Epithelial cell of prostate (primary cell): ENCODE data around the gene GJD3.
"Not testable (repeated sequence)": the region's sequence is repeated elsewhere in the genome, so short reads cannot be mapped to it uniquely, and the experiment has no call there.

Source experiments
- DNase-seq: peaks from one replicate; pipeline ENCODE4 v3.0.0-alpha.2; 2011; ENCODE audit warnings: low read depth, low spot score
- H3K27ac ChIP-seq: fragments of 450-650 bp; 2 replicates; pipeline ENCODE4 v1.5.1; 2017; ENCODE audit warnings: mild to moderate bottlenecking

The GJD3 gene

DNA sequence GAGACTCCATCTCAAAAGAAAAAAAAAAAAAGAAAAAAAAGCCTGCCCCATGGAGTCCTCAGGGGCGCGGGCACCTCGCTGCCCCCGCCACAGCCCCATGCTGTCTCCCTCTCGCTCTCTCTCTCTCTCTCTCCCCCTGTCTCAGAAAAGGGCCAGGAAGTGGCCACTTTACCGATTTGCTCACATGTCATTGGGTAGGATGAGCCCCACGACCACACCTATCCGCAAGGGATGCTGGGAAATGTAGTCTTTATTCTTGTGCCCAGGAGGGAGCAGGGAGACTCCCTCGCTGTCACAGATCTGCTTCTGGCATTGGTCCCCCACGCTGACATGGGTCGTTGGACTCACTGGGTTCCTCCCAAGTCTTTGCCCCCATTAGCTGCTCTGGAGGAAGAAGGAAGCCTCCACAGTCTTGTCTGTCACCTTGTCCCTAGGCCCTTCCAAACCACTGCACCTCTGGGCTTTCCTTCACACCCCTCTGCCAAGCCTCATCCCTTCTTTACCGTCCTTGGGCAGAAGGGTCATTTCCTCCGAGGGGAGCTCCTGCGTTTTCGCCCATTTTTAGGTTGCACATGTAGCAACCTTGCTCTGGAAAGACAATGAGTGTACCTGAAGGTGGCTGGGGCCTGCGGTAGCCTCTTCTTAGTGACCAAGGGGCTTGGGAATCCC is 6.9 kb upstream of the GJD3 start:
- no peak for DNase-seq

GRCh38 chr17:40369923-40370322 is 5.4 kb upstream of the GJD3 start:
- no peak for DNase-seq
- no peak overlapping the region for H3K27ac ChIP-seq

More for the DNA sequence above, 6.9 kb upstream of the GJD3 start:
- H3K27ac ChIP-seq, result no peak overlapping the region

- DNase-seq, H3K27ac ChIP-seq: not testable (repeated sequence)
Observed at GRCh38 chr17:40367728-40368127, 3.2 kb upstream of the GJD3 start.

- DNase-seq, result no peak
- no peak overlapping the region for H3K27ac ChIP-seq
Observed at GRCh38 chr17:40366861-40367518, 2.5 kb upstream of the GJD3 start.

DNA sequence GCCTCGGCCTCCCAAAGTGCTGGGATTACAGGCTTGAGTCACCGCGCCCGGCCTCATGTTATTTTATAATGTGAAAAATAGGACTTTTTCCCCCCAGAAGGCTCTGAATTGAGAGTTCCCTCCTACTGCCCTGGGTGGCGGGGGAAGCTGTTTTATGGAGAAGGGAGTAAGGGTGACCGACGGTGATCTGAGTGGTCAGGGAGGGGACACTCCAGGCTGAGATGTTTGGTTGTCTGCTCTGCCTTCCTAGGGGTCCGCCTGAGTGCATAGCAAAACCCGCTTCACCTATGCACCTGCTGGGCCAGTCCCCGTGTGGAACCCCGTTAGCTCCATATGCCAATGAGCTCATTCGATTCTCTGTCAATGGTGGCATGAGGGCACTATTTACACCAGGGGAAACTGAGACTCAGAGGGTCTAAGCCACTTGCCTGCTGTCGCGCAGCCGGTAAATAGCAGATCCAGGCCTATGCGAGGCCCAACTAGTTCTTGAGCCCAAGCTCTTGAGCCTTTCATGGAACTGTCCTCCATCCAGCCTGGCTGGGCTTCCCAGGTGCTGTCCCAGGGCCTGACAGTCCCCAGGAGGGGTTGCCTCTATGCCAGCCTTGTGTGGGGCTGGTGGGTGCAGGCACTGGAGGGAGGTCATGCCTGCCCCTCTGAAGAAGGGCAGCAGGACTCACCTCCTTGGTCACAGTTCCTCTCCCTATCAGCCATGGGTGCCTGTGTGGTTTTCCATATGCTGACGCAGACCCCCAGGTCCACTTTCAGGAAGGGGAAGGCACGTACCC is 1.7 kb upstream of the GJD3 start:
- DNase-seq, result no peak
- no peak overlapping the region for H3K27ac ChIP-seq

- no peak overlapping the region for H3K27ac ChIP-seq
- no peak for DNase-seq
Observed at GRCh38 chr17:40364906-40365305, 369 bp upstream of the GJD3 start.

GRCh38 chr17:40363111-40363827 is 1.3 kb downstream of the GJD3 start:
- H3K27ac ChIP-seq, result no peak overlapping the region
- no peak for DNase-seq

GRCh38 chr17:40362696-40363110 is 1.8 kb downstream of the GJD3 start:
- DNase-seq, result no peak
- no peak overlapping the region for H3K27ac ChIP-seq

- H3K27ac ChIP-seq, result no peak overlapping the region
- no peak for DNase-seq
Observed at GRCh38 chr17:40361925-40362695, 2.4 kb downstream of the GJD3 start.

DNA sequence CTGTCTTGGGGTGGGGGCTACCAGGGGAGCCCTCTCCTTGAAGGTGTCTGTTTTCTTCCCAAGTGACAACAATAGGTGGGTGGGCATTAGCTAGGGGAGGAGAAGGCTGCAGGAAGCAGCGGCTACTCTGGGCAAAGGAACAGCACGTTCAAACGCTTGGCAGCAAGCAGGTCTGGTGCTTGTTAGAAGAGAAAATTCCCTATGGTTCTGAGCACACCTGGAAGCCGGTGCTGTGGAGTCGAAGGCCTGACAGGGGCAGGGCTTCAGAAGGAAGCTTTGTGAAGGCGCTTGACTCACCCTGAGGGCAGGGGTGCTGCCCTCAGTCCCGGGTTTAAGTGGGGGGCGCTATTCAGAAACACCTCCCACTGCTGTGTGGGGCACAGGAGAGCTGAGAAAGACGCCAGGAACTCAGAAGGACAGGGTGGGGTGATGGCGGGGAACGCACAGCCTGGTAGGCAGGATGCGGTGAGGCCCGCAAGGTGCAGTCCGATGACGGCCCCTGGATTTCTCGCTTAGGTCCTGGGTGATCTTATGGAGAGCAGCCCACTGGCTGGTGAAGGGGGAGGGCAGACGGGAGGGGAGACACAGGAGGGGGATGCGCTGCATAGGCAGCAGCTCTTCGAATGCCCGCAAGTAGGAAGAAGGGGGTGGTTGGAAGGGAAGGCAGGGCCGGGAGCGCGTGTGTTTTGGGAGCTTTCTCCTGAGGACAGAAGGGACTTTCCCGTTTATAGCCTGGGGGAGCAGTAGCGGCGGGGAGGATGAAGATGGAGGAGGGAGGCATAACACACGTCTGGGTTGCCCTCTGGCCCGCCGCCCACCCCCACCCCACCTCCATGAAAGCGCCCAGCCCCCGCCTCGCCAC is 3.2 kb downstream of the GJD3 start:
- DNase-seq, result no peak
- H3K27ac ChIP-seq, result no peak overlapping the region

DNA sequence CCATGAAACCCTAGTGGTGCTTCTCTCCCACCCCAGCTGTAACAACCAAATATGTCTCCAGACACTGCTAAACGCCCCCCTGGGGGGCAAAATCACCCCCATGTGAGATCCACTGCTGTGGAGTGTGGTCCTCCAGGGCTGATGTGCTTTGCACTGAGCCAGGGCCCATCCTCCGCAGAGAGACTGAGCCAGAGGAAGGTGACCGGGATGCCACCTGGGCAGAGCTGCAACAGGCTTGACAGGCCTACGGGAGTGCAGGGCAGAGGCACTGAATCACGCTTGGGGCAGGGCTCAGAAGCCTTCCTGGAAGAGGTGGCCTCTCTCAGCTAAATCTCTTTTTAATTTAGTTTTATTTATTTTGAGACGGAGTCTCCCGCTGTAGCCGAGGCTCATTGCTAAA is 4.4 kb downstream of the GJD3 start:
- H3K27ac ChIP-seq, result no peak overlapping the region
- DNase-seq, result no peak

GRCh38 chr17:40358323-40359038 is 6.1 kb downstream of the GJD3 start:
- DNase-seq, result no peak
- H3K27ac ChIP-seq, result no peak overlapping the region

- no peak overlapping the region for H3K27ac ChIP-seq
Observed at GRCh38 chr17:40356990-40357881, 7.3 kb downstream of the GJD3 start.

DNA sequence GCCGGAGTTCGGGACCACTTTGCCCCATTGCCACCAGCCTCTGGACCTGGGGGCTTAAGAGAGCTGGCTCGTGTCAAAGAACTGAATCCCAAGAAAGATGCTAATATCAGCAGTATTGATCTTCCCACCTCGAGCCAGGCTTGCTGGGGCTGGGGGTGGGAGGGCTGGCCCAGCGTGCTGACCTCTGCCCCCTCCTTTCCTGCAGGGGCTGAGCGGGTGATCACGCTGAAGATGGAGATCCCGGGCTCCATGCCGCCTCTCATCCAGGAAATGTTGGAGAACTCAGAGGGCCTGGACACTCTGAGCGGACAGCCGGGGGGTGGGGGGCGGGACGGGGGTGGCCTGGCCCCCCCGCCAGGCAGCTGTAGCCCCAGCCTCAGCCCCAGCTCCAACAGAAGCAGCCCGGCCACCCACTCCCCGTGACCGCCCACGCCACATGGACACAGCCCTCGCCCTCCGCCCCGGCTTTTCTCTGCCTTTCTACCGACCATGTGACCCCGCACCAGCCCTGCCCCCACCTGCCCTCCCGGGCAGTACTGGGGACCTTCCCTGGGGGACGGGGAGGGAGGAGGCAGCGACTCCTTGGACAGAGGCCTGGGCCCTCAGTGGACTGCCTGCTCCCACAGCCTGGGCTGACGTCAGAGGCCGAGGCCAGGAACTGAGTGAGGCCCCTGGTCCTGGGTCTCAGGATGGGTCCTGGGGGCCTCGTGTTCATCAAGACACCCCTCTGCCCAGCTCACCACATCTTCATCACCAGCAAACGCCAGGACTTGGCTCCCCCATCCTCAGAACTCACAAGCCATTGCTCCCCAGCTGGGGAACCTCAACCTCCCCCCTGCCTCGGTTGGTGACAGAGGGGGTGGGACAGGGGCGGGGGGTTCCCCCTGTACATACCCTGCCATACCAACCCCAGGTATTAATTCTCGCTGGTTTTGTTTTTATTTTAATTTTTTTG is 8.5 kb downstream of the GJD3 start:
- no peak for DNase-seq
- no peak overlapping the region for H3K27ac ChIP-seq

More at GRCh38 chr17:40356990-40357881, 7.3 kb downstream of the GJD3 start:
- DNase-seq, result no peak

GRCh38 chr17:40355123-40355803 is 9.3 kb downstream of the GJD3 start:
- DNase-seq, result no peak
- H3K27ac ChIP-seq, result no peak overlapping the region
